Activated naive CD8-positive, alpha-beta T cell treated with anti-CD3 and anti-CD28 coated beads for 36 hours (primary cell): Measurements from ENCODE around the gene DHRS7C. TPM values are rescaled to one million over a fixed set of nuclear protein-coding genes. Genes with fewer than 3 reads are reported as not detected.

Experiments used
- DNase-seq: peaks from one replicate; pipeline ENCODE4 v3.0.0; 2021
- H3K27ac Mint-ChIP-seq: one replicate; pipeline ENCODE4 v1.8.0; 2022; ENCODE audit warnings: mild to moderate bottlenecking, moderate library complexity, mixed read lengths
- H3K27me3 Mint-ChIP-seq: one replicate; pipeline ENCODE4 v1.8.0; 2022; ENCODE audit warnings: mild to moderate bottlenecking, mixed read lengths
- H3K36me3 Mint-ChIP-seq: one replicate; pipeline ENCODE4 v1.8.0; 2021; ENCODE audit warnings: mild to moderate bottlenecking, mixed read lengths
- H3K4me1 Mint-ChIP-seq: one replicate; pipeline ENCODE4 v1.8.0; 2021; ENCODE audit warnings: mixed read lengths
- H3K4me3 Mint-ChIP-seq: one replicate; pipeline ENCODE4 v1.8.0; 2022; ENCODE audit warnings: mild to moderate bottlenecking, moderate library complexity, mixed read lengths
- H3K9me3 Mint-ChIP-seq: one replicate; pipeline ENCODE4 v1.8.0; 2022; ENCODE audit warnings: mixed read lengths
- total RNA-seq, 2 experiments: library from RNA; stranded (reverse); gene quantifications; one replicate each; pipeline ENCODE4 v1.2.3, GENCODE V29; 2021

The DHRS7C gene
- total RNA-seq, 2 experiments from 2014 or later = not detected

DNA sequence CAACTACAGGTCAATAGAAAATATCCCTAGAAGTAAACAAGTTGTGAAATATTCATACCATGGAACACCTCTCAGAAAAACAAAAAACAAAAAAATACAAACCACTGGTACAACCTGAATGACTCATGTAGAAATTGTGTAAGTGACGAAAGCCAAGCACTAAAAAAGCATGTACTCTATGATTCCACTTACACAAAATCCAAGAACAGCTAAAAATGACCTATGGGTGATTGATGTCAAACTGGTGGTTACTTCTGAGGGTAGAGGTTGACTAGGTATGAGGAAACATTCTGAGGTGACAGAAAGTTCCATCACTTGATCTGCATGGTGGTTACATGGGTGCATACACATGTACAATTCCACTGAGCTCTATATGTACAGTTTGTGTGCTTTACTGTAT lies 31.1 kb downstream of the DHRS7C start:
- H3K27ac Mint-ChIP-seq = no peak overlapping the region
- H3K4me3 Mint-ChIP-seq = no peak overlapping the region
- no peak for DNase-seq
- H3K4me1 Mint-ChIP-seq = no peaks in the 10 kb centered on the region
- peaks cover 20% of the 10 kb centered on the region for H3K27me3 Mint-ChIP-seq
- H3K36me3 Mint-ChIP-seq = no peaks in the 10 kb centered on the region
- no peaks in the 10 kb centered on the region for H3K9me3 Mint-ChIP-seq

DNA sequence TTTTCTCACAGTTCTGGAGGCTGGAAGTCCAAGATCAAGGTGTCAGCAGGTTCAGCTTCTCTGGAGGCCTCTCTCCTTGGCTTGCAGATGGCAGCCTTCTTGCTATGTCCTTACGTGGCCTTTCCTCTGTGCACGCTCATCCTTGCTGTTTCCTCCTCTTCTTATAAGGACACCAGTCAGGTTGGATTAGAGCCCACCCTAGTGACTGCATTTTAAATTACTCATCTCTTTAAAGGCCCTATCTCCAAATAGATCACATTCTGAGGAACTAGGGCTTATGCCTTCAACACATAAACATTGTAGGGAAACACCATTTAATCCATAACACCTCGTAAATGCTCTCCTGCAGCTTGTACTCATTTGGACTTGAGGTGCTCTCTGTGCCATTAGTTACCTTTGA lies 36.3 kb downstream of the DHRS7C start:
- Mint-ChIP-seq H3K4me3 (no peak overlapping the region), H3K9me3 (no peaks in the 10 kb centered on the region), H3K27me3 (peaks cover 46% of the 10 kb centered on the region), H3K4me1 (no peaks in the 10 kb centered on the region), H3K36me3 (no peaks in the 10 kb centered on the region), H3K27ac (no peak overlapping the region)
- DNase-seq = no peak

- H3K27ac Mint-ChIP-seq = no peak overlapping the region
Observed at GRCh38 chr17:9750524-9750923, 40.9 kb downstream of the DHRS7C start.

GRCh38 chr17:9729735-9730420 lies 61.5 kb downstream of the DHRS7C start:
- Mint-ChIP-seq H3K27me3 (peaks cover 6% of the 10 kb centered on the region), H3K36me3 (no peaks in the 10 kb centered on the region), H3K9me3 (no peaks in the 10 kb centered on the region), H3K4me1 (no peaks in the 10 kb centered on the region), H3K27ac (no peak overlapping the region), H3K4me3 (no peak overlapping the region)
- no peak for DNase-seq

More at GRCh38 chr17:9750524-9750923, 40.9 kb downstream of the DHRS7C start:
- no peaks in the 10 kb centered on the region for H3K36me3 Mint-ChIP-seq
- DNase-seq = no peak
- no peak overlapping the region for H3K4me3 Mint-ChIP-seq
- no peaks in the 10 kb centered on the region for H3K9me3 Mint-ChIP-seq
- H3K27me3 Mint-ChIP-seq = peaks cover 38% of the 10 kb centered on the region
- no peaks in the 10 kb centered on the region for H3K4me1 Mint-ChIP-seq

GRCh38 chr17:9729034-9729650 lies 62.2 kb downstream of the DHRS7C start:
- DNase-seq = no peak
- H3K4me1 Mint-ChIP-seq = no peaks in the 10 kb centered on the region

GRCh38 chr17:9728564-9728963 lies 62.8 kb downstream of the DHRS7C start:
- no peaks in the 10 kb centered on the region for H3K36me3 Mint-ChIP-seq
- H3K9me3 Mint-ChIP-seq = no peaks in the 10 kb centered on the region
- peaks cover 6% of the 10 kb centered on the region for H3K27me3 Mint-ChIP-seq
- H3K4me1 Mint-ChIP-seq = no peaks in the 10 kb centered on the region
- no peak for DNase-seq
- no peak overlapping the region for H3K27ac Mint-ChIP-seq
- no peak overlapping the region for H3K4me3 Mint-ChIP-seq

More at GRCh38 chr17:9729034-9729650, 62.2 kb downstream of the DHRS7C start:
- H3K4me3 Mint-ChIP-seq = no peak overlapping the region
- no peak overlapping the region for H3K27ac Mint-ChIP-seq
- no peaks in the 10 kb centered on the region for H3K9me3 Mint-ChIP-seq
- no peaks in the 10 kb centered on the region for H3K36me3 Mint-ChIP-seq
- H3K27me3 Mint-ChIP-seq = peaks cover 6% of the 10 kb centered on the region

GRCh38 chr17:9728005-9728404 lies 63.4 kb downstream of the DHRS7C start:
- Mint-ChIP-seq H3K9me3 (no peaks in the 10 kb centered on the region), H3K4me1 (no peaks in the 10 kb centered on the region), H3K4me3 (no peak overlapping the region), H3K27me3 (peaks cover 6% of the 10 kb centered on the region), H3K27ac (no peak overlapping the region), H3K36me3 (no peaks in the 10 kb centered on the region)
- DNase-seq = no peak

DNA sequence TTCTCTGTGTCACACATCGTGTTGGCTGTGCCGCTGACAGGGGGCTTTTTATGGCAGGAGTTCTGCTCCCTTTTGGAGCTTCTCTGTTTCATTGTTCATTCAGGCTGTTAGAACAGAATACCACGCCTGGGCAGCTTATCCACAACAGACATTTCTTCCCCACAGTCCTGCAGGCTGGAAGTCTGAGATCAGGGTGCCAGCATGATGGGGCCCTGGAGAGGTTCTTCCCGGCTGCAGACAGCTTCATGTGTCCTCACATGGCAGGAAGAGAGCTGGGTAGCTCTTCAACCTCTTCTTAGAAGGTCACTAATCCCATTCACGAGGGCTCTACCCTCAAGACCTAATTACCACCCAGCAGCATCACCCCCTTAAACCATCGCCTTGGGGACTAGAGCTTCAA lies 65.1 kb downstream of the DHRS7C start:
- no peak overlapping the region for H3K27ac Mint-ChIP-seq
- DNase-seq = no peak
- H3K27me3 Mint-ChIP-seq = peaks cover 6% of the 10 kb centered on the region
- H3K36me3 Mint-ChIP-seq = no peaks in the 10 kb centered on the region
- H3K4me1 Mint-ChIP-seq = no peaks in the 10 kb centered on the region
- no peak overlapping the region for H3K4me3 Mint-ChIP-seq
- no peaks in the 10 kb centered on the region for H3K9me3 Mint-ChIP-seq

DNA sequence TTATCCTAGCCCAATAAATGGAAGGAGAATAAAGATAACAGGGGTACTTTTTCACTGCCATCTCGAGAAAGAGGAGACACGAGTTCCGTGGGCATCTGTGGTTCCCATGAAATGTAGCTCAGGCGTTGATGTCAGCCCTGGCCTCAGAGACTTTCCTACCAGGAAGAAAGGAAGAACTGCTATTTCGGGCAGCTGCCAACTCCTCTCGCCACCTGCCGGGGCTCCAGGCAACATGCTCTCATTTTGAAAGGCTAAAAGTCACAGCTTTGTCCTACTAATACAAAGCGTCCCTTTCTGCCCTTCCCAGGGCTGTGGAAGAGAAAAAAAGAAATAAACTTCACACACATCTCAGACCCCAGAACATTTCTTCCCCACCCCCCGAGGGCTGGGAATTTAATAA lies 65.8 kb downstream of the DHRS7C start:
- Mint-ChIP-seq H3K4me3 (no peak overlapping the region), H3K27ac (no peak overlapping the region), H3K36me3 (no peaks in the 10 kb centered on the region), H3K9me3 (no peaks in the 10 kb centered on the region), H3K4me1 (no peaks in the 10 kb centered on the region), H3K27me3 (peaks cover 6% of the 10 kb centered on the region)
- no peak for DNase-seq

Other genes starting within 250 kb of the DHRS7C start
- gene STX8, start 215.8 kb downstream of the DHRS7C start, total RNA-seq = 10 to 100 TPM; 50.8 to 59.9 TPM
- not detected for gene CFAP52, start 214.9 kb downstream of the DHRS7C start, total RNA-seq
- under 1 TPM; 0.39 to 0.40 TPM for gene USP43, start 146.1 kb downstream of the DHRS7C start, total RNA-seq
- gene GSG1L2, start 30.5 kb upstream of the DHRS7C start, total RNA-seq = not detected
- not detected for gene GLP2R, start 34.3 kb upstream of the DHRS7C start, total RNA-seq
- gene RCVRN, start 113.7 kb upstream of the DHRS7C start, total RNA-seq = not detected